T-helper 1 cell treated with Interleukin-12 subunit alpha and Interleukin-12 subunit beta and Interleukin-4 antibody, amounts not matched to agents 30 ng/mL and 1 ng/mL, for 36 hours (primary cell): ENCODE data around the gene SYTL2. TPM values are rescaled to one million over a fixed set of nuclear protein-coding genes. Genes with fewer than 3 reads are reported as not detected.
"Not testable (repeated sequence)": the region's sequence is repeated elsewhere in the genome, so short reads cannot be mapped to it uniquely, and the experiment has no call there.

ENCODE experiments used
- intact Hi-C: fragments of 100-400 bp; cut with micrococcal nuclease; formaldehyde crosslinking; loops from one replicate; pipeline ENCODE4 v1.15.1; 2024
- total RNA-seq: library from RNA; stranded (reverse); gene quantifications from 2 replicates; pipeline ENCODE4 v1.2.3, GENCODE V29; 2022

Gene SYTL2
- total RNA-seq, result 96.5 and 97.9 TPM in 2 replicates

- intact Hi-C loops, result loop anchor here (1.0 to 5.0 kb wide), 9 partner anchors 12 to 1271 kb away; partner anchors contain the start of genes CREBZF, PICALM and TMEM126B
These were observed at the start of gene SYTL2 for GRCh38 chr11:85810871-85811611. SYTL2 (minus strand) TSS chr11:85811141; CDS start chr11:85757725, 53,416 bp downstream.

GRCh38 chr11:85859541-85859940 is 48.6 kb upstream of the SYTL2 start:
- intact Hi-C loops, result loop anchor here (10.0 kb wide), 1 partner anchor 815 kb away; the partner anchor contains the start of gene ME3

- intact Hi-C loops, result loop anchor here (10.0 kb wide), 1 partner anchor 818 kb away; the partner anchor contains the start of gene ME3
These were observed 46.2 kb upstream of the SYTL2 start for GRCh38 chr11:85857098-85857497.

GRCh38 chr11:85855341-85855656 is 44.4 kb upstream of the SYTL2 start, which contains the start of gene CCDC83:
CCDC83 (plus strand) TSS chr11:85855383; CDS start chr11:85865124, 9,741 bp downstream.
- intact Hi-C loops, result loop anchor here (1.0 to 10.0 kb wide), 14 partner anchors 86 to 1064 kb away; partner anchors contain the start of genes HIKESHI and ME3

GRCh38 chr11:85854557-85855340 is 43.8 kb upstream of the SYTL2 start:
- intact Hi-C loops, result loop anchor here (1.0 to 10.0 kb wide), 24 partner anchors 30 to 1065 kb away; partner anchors contain the start of genes HIKESHI, ME3, SYTL2 and TMEM126B

- intact Hi-C loops, result loop anchor here (1.0 to 10.0 kb wide), 16 partner anchors 30 to 953 kb away; partner anchors contain the start of genes ME3, SYTL2 and TMEM126B
These were observed 43.2 kb upstream of the SYTL2 start for GRCh38 chr11:85854212-85854556.

GRCh38 chr11:85853541-85853940 is 42.6 kb upstream of the SYTL2 start:
- intact Hi-C loops, result loop anchor here (10.0 kb wide), 1 partner anchor 821 kb away; the partner anchor contains the start of gene ME3

GRCh38 chr11:85852754-85853153 is 41.8 kb upstream of the SYTL2 start:
- intact Hi-C loops, result loop anchor here (10.0 kb wide), 1 partner anchor 822 kb away; the partner anchor contains the start of gene ME3

GRCh38 chr11:85848556-85848955 is 37.6 kb upstream of the SYTL2 start:
- intact Hi-C loops, result no loop called here

GRCh38 chr11:85848006-85848405 is 37.1 kb upstream of the SYTL2 start:
- intact Hi-C loops, result no loop called here

GRCh38 chr11:85847436-85847835 is 36.5 kb upstream of the SYTL2 start:
- intact Hi-C loops, result no loop called here

GRCh38 chr11:85845124-85845631 is 34.2 kb upstream of the SYTL2 start:
- intact Hi-C loops, result no loop called here

- intact Hi-C loops, result no loop called here
These were observed 33.6 kb upstream of the SYTL2 start for GRCh38 chr11:85844439-85845123.

- intact Hi-C loops, result no loop called here
These were observed 33.0 kb upstream of the SYTL2 start for GRCh38 chr11:85843929-85844328.

GRCh38 chr11:85840932-85841331 is 30.0 kb upstream of the SYTL2 start:
- intact Hi-C loops, result not testable (repeated sequence)

- intact Hi-C loops, result no loop called here
These were observed 24.8 kb upstream of the SYTL2 start for GRCh38 chr11:85835729-85836128.

GRCh38 chr11:85835263-85835662 is 24.3 kb upstream of the SYTL2 start:
- intact Hi-C loops, result no loop called here

GRCh38 chr11:85831050-85831449 is 20.1 kb upstream of the SYTL2 start:
- intact Hi-C loops, result no loop called here

GRCh38 chr11:85829172-85829571 is 18.2 kb upstream of the SYTL2 start:
- intact Hi-C loops, result loop anchor here (5.0 kb wide), 1 partner anchor 1208 kb away; the partner anchor contains the start of gene TMEM135

GRCh38 chr11:85828640-85828978 is 17.7 kb upstream of the SYTL2 start:
- intact Hi-C loops, result loop anchor here (1.0 to 5.0 kb wide), 4 partner anchors 181 to 1209 kb away; partner anchors contain the start of genes TMEM126A, TMEM126B and TMEM135
